MCF 10A (cell line): ENCODE measurements around the gene EFHC2. TPM values are rescaled to one million over a fixed set of nuclear protein-coding genes. Genes with fewer than 3 reads are reported as not detected.

Source experiments
- BruUV-seq: library from RNA; stranded (reverse); fragments of 400-500 nt; replicated peaks from 2 replicates; lab custom pipeline; 2021; lab: Mats Ljungman, UMichigan
- CTCF ChIA-PET: fragments of 300-600 bp; sonication (Branson Sonifier 250); formaldehyde crosslinking; extraction: SDS; loops from one replicate; lab custom pipeline; 2021; ENCODE audit warnings: antibody characterized with exemption, inconsistent platforms; lab: Yijun Ruan, JAX
- POLR2A ChIA-PET: fragments of 300-600, 350-650 bp; sonication (Branson Sonifier 250); formaldehyde crosslinking; extraction: SDS; loops from one replicate; lab custom pipeline; 2020; ENCODE audit warnings: antibody characterized with exemption, inconsistent platforms; lab: Yijun Ruan, JAX
- DNase-seq: peaks from one replicate; pipeline ENCODE4 v3.0.0-alpha.2; 2018; ENCODE audit not compliant: unreplicated experiment
- H3K27ac Mint-ChIP-seq: one replicate; pipeline ENCODE4 v1.8.0; 2022; ENCODE audit warnings: mild to moderate bottlenecking, low read depth, mixed read lengths; ENCODE audit not compliant: unreplicated experiment
- H3K27me3 Mint-ChIP-seq: one replicate; pipeline ENCODE4 v1.8.0; 2022; ENCODE audit warnings: mixed read lengths; ENCODE audit not compliant: insufficient read depth, unreplicated experiment
- H3K36me3 Mint-ChIP-seq: one replicate; pipeline ENCODE4 v1.8.0; 2022; ENCODE audit warnings: mild to moderate bottlenecking, moderate library complexity, mixed read lengths; ENCODE audit not compliant: insufficient read depth, unreplicated experiment
- H3K4me1 Mint-ChIP-seq: one replicate; pipeline ENCODE4 v1.8.0; 2022; ENCODE audit warnings: mixed read lengths; ENCODE audit not compliant: insufficient read depth, unreplicated experiment
- H3K4me3 Mint-ChIP-seq: one replicate; pipeline ENCODE4 v1.8.0; 2022; ENCODE audit warnings: mild to moderate bottlenecking, moderate library complexity, mixed read lengths; ENCODE audit not compliant: unreplicated experiment
- H3K9me3 Mint-ChIP-seq: one replicate; pipeline ENCODE4 v1.8.0; 2022; ENCODE audit warnings: mixed read lengths; ENCODE audit not compliant: unreplicated experiment
- intact Hi-C: fragments of 100-400 bp; cut with micrococcal nuclease; formaldehyde crosslinking; loops from 2 replicates; pipeline ENCODE4 v1.14.1; 2022
- total RNA-seq: library from RNA; stranded (reverse); gene quantifications from 2 replicates; pipeline ENCODE4 v1.2.3, GENCODE V29; 2022
- TF ChIP-seq, protein P1 (sequence below): fragments of 200-600 bp; IDR thresholded peaks from one replicate; pipeline ENCODE4 v1.8.0; 2022; ENCODE audit warnings: antibody characterized with exemption, mild to moderate bottlenecking; ENCODE audit not compliant: unreplicated experiment

The EFHC2 gene
- total RNA-seq, 1 experiment from 2014 or later, result not detected

DNA sequence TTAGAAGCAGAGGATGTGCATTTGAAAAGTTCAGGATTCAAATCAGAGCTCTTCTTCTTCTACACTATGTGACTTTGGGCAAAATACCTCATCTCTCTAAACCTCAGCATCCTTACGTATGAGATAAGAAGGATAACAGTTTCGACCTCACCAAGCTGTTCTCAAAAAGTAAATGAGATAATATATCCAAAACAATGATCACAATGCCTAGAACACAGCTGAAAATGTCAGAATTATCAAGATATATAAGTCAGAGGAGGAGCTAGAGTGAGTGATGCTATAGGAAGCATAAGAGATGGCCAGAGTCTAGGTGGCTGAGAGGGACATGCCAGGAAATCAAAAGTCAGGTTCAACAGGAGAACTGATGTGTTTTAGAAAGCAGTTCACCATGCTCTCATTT, 168.0 kb downstream of the EFHC2 start:
- Mint-ChIP-seq H3K4me1 (no peaks in the 10 kb centered on the region), H3K36me3 (no peaks in the 10 kb centered on the region), H3K9me3 (peaks cover 10% of the 10 kb centered on the region), H3K27ac (no peak overlapping the region), H3K4me3 (no peak overlapping the region), H3K27me3 (peaks cover 67% of the 10 kb centered on the region)
- ChIA-PET POLR2A (no interaction called here), CTCF (no interaction called here)
- no peak for DNase-seq
- TF ChIP-seq, protein P1, sequence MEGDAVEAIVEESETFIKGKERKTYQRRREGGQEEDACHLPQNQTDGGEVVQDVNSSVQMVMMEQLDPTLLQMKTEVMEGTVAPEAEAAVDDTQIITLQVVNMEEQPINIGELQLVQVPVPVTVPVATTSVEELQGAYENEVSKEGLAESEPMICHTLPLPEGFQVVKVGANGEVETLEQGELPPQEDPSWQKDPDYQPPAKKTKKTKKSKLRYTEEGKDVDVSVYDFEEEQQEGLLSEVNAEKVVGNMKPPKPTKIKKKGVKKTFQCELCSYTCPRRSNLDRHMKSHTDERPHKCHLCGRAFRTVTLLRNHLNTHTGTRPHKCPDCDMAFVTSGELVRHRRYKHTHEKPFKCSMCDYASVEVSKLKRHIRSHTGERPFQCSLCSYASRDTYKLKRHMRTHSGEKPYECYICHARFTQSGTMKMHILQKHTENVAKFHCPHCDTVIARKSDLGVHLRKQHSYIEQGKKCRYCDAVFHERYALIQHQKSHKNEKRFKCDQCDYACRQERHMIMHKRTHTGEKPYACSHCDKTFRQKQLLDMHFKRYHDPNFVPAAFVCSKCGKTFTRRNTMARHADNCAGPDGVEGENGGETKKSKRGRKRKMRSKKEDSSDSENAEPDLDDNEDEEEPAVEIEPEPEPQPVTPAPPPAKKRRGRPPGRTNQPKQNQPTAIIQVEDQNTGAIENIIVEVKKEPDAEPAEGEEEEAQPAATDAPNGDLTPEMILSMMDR, result no peak
- BruUV-seq, result no TSS peak
- intact Hi-C loops, result no loop called here

- peaks cover 81% of the 10 kb centered on the region for H3K27me3 Mint-ChIP-seq
- H3K27ac Mint-ChIP-seq, result no peak overlapping the region
- no peaks in the 10 kb centered on the region for H3K36me3 Mint-ChIP-seq
- ChIA-PET POLR2A (no interaction called here), CTCF (interaction anchor here (0.6 kb wide), 1 partner anchor 14 kb away, joined by 3 read pairs; no protein-coding TSS in a partner anchor)
- no peaks in the 10 kb centered on the region for H3K4me1 Mint-ChIP-seq
- intact Hi-C loops, result no loop called here
- TF ChIP-seq, protein P1, result no peak
- no TSS peak for BruUV-seq
- H3K9me3 Mint-ChIP-seq, result peaks cover 10% of the 10 kb centered on the region
- no peak overlapping the region for H3K4me3 Mint-ChIP-seq
- DNase-seq, result no peak
Observed at GRCh38 chrX:44174061-44174460, 169.4 kb downstream of the EFHC2 start.

DNA sequence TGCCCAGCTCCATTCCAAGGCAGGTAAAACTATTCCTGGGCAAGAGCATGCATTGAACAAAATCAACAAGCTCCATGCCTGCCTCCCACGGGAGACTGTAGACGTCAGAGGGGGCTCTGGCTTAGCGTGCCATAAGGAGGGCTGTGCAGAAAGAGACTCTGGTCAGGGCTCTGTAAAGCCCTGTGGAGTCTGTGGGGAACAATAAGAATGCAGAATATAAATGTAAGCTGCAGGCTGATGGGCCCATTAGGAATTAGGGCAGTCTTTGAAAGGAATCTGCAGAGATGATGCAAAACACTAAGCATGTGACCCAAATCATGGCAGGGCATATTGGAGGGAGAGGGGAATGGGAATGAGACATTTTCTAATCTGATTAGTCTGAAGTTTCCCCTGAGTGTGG, 170.3 kb downstream of the EFHC2 start:
- Mint-ChIP-seq H3K36me3 (no peaks in the 10 kb centered on the region), H3K4me3 (no peak overlapping the region), H3K27me3 (peaks cover 82% of the 10 kb centered on the region), H3K4me1 (no peaks in the 10 kb centered on the region), H3K9me3 (peaks cover 10% of the 10 kb centered on the region), H3K27ac (no peak overlapping the region)
- DNase-seq, result no peak
- no TSS peak for BruUV-seq
- intact Hi-C loops, result no loop called here
- ChIA-PET POLR2A (no interaction called here), CTCF (interaction anchor here (0.5 kb wide), 1 partner anchor 112 kb away, joined by 3 read pairs; no protein-coding TSS in a partner anchor)
- TF ChIP-seq, protein P1, result no peak

DNA sequence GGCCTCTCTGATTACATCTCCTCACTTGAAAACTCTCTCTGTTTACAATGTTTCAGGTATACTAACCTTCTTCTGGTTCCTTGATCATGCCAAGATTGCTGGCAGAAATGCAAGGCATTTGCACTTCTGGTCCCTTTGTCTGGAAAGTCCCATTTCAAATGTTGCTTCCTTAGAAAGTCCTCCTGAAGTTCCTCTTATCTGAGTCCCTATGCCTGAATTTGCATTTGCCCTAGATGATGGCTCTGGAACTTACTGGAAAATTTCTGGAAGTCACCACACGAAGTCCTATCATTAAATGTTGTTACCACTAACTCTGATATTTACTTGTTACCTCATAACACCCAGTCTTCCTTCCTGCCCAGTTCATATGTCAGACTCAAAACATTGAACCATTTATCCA, 176.4 kb downstream of the EFHC2 start:
- no peak for DNase-seq
- TF ChIP-seq, protein P1, result no peak
- POLR2A ChIA-PET, result no interaction called here
- CTCF ChIA-PET, result no interaction called here
- H3K9me3 Mint-ChIP-seq, result no peaks in the 10 kb centered on the region
- no peak overlapping the region for H3K27ac Mint-ChIP-seq
- H3K4me1 Mint-ChIP-seq, result no peaks in the 10 kb centered on the region
- intact Hi-C loops, result no loop called here
- peaks cover 77% of the 10 kb centered on the region for H3K27me3 Mint-ChIP-seq
- H3K36me3 Mint-ChIP-seq, result no peaks in the 10 kb centered on the region
- no TSS peak for BruUV-seq
- H3K4me3 Mint-ChIP-seq, result no peak overlapping the region
